NCI-H128 (cell line): ENCODE data around the gene DNAAF8.
"Not testable (repeated sequence)": the region's sequence is repeated elsewhere in the genome, so short reads cannot be mapped to it uniquely, and the experiment has no call there.

Source experiments
- DNase-seq: peaks from one replicate; lab custom pipeline; 2025; ENCODE audit not compliant: unreplicated experiment; lab: John Stamatoyannopoulos, UW

Gene DNAAF8

DNA sequence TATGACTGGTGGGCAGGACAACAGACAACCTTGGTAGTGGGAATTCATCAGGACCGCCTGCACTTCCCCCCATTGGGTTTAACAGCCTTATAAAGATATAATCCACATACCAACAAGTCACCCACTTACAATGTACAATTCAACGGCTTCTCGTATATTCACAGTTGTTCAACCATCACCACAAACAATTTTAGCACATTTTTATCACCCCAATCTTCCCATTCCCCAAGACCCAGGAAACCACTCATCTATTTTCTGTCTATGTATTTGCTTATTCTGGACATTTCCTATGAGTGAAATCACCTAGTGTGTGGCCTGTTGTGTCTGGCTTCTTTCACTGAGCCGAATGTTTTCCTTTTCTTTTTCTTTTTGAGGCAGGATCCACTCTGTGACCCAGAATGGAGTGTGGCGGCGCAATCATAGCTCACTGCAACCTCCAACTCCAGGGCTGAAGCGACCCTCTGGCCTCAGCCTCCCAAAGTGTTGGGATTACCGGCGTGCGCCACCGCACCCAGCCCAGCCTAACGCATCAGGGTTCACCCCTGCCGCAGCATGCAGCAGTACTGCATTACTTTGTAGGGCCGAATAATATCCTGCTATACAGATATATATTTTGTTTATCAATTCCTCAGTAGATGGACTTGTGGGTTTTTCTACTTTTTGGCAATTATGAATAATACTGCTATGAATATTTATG, 11.1 kb upstream of the DNAAF8 start:
- DNase-seq, result no peak

- no peak for DNase-seq
Observed at GRCh38 chr16:4724661-4725270, 9.6 kb upstream of the DNAAF8 start.

DNA sequence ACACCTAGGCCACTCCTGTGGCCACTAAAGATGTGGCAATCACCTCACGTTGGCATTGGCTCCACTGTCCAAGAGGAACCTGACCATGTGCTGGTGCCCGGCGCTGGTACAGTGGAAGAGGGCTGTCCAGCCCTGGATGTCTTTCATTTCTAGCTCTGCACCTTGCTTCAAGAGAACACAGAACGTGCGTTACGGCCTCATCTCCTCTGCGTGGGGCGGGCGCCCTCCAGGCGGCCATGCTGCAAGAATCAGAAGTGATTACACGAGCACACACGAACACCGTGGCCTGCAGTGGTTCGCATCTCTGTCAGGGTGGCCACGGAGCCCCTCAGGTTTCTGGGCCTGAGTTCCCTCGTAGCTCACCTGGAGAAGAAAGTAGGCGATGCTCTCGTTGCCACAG, 7.7 kb upstream of the DNAAF8 start:
- no peak for DNase-seq

- DNase-seq, result no peak
Observed at GRCh38 chr16:4728676-4729075, 5.7 kb upstream of the DNAAF8 start.

- no peak for DNase-seq
Observed at GRCh38 chr16:4729876-4730275, 4.5 kb upstream of the DNAAF8 start.

GRCh38 chr16:4733211-4733742, 1.1 kb upstream of the DNAAF8 start:
- no peak for DNase-seq

DNA sequence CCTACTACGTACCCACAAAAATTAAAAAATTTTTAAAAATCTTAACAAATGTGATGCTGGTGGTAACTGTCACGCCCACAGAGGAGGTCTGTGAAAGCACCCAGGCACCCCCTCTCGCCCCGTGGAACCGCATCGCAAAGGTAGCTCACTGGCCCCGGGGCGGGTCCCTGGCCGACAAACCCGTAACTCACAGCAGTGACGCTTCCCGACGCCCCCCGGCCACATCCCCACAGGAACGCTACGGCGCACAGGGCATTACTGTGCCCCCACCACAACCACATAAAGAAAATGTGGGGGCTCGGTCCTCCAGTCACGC, 632 bp upstream of the DNAAF8 start:
- DNase-seq, result no peak

- no peak for DNase-seq
Observed at GRCh38 chr16:4734730-4735535, 596 bp downstream of the DNAAF8 start.

- DNase-seq, result no peak
Observed at GRCh38 chr16:4736546-4736945, 2.2 kb downstream of the DNAAF8 start.

DNA sequence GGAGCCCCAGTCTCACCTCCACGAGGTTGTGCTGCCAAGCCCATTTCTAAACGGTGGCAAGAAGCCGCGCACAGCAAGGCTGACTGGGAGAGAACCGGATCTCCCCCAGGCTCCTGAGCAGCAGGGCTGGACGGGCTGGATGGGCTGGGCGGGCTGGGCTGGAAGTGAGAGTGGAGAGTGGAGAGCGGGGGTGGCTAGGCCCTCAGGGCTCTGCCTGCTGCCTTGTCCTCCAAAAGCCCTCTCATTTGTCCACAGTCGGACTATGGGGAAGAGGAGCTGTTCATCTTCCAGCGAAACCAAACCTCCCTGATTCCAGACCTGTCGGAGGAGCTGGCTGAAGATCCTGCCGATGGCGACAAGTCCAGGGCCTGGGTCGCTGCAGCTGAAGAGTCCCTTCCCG, 3.2 kb downstream of the DNAAF8 start:
- DNase-seq, result no peak

DNA sequence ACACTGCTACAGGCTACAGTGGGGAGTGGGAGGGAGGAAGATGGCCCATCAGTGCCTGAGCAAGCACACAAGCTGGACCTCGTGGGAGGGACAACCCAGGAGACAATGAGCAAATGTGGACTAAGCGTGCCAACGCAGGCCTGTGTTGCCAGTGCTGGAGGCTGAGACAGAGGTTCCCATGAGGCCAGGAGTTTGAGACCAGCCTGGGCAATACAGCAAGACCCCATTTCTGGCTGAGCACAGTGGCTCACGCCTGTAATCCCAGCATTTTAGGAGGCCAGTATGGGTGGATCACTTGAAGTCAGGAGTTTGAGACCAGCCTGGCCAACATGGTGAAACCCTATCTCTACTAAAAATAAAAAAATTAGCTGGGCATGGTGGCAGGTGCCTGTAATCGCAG, 4.0 kb downstream of the DNAAF8 start:
- not testable (repeated sequence) for DNase-seq

- no peak for DNase-seq
Observed at GRCh38 chr16:4743226-4743878, 9.0 kb downstream of the DNAAF8 start.

GRCh38 chr16:4744555-4745273, 10.4 kb downstream of the DNAAF8 start:
- DNase-seq, result no peak

GRCh38 chr16:4745274-4745569, 10.9 kb downstream of the DNAAF8 start:
- DNase-seq, result no peak

GRCh38 chr16:4746215-4746614, 11.9 kb downstream of the DNAAF8 start:
- no peak for DNase-seq

- DNase-seq, result no peak
Observed at GRCh38 chr16:4746991-4747574, 12.7 kb downstream of the DNAAF8 start.

- no peak for DNase-seq
Observed at GRCh38 chr16:4747906-4748681, 13.8 kb downstream of the DNAAF8 start.

GRCh38 chr16:4748682-4749411, 14.5 kb downstream of the DNAAF8 start:
- no peak for DNase-seq

DNA sequence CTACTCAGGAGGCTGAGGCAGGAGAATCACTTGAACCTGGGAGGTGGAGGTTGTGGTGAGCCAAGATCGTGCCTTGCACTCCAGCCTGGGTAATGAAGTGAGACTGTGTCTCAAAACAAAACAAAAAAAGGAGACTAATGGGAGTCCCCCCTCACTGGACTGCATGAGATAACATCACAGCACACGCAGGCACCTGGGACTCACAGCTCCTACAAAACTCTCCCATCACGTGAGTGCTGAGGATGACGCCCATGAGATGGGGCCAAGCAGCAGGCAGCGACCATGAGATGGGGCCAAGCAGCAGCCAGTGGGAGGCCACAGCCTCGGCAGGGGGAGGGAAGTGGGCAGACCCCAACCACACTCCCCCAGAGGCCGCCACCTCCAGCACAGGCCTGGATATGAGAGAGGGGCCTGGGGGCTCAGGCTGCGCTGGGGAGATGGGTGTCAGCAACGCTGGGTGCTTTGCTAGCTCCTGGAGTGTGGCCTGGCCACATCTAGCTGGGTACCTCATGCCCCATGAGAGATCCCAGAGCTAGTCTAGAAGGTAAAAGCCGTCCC, 15.4 kb downstream of the DNAAF8 start:
- DNase-seq, result no peak
